BLaER1 treated with 17β-estradiol and CSF1 and Interleukin-3, amounts not matched to agents 10 nM and 100 nM (cell line): ENCODE data around the gene TNNI3K.

Source experiments
- H3K27ac ChIP-seq, 11 experiments: shearing (Covaris generic); formaldehyde crosslinking; 2 replicates each; pipeline ENCODE4 v1.8.1; 2022
- H3K27me3 ChIP-seq, 11 experiments: shearing (Covaris generic); formaldehyde crosslinking; 2 replicates each; pipeline ENCODE4 v1.8.1; 2022
- H3K36me3 ChIP-seq, 11 experiments: shearing (Covaris generic); formaldehyde crosslinking; 2 replicates each; pipeline ENCODE4 v1.8.1; 2022
- H3K4me1 ChIP-seq, 10 experiments: shearing (Covaris generic); formaldehyde crosslinking; 2 replicates each; pipeline ENCODE4 v1.8.1; 2022
- H3K4me2 ChIP-seq, 11 experiments: shearing (Covaris generic); formaldehyde crosslinking; 2 replicates each; pipeline ENCODE4 v1.8.1; 2022
- H3K4me3 ChIP-seq, 10 experiments: shearing (Covaris generic); formaldehyde crosslinking; 2 replicates each; pipeline ENCODE4 v1.8.1; 2022
- H3K9ac ChIP-seq, 11 experiments: shearing (Covaris generic); formaldehyde crosslinking; 2 replicates each; pipeline ENCODE4 v1.8.1; 2022
- H3K9me3 ChIP-seq, 11 experiments: shearing (Covaris generic); formaldehyde crosslinking; replicated peaks in 1 of 11; 2 replicates each; pipeline ENCODE4 v1.8.1; 2022
- H4K20me1 ChIP-seq, 11 experiments: shearing (Covaris generic); formaldehyde crosslinking; 2 replicates each; pipeline ENCODE4 v1.8.1; 2022
- Cebpa-rat ChIP-seq, 11 experiments: shearing (Covaris generic); IDR thresholded peaks; 2 replicates each; pipeline ENCODE4 v1.8.1; 2022

TNNI3K gene

DNA sequence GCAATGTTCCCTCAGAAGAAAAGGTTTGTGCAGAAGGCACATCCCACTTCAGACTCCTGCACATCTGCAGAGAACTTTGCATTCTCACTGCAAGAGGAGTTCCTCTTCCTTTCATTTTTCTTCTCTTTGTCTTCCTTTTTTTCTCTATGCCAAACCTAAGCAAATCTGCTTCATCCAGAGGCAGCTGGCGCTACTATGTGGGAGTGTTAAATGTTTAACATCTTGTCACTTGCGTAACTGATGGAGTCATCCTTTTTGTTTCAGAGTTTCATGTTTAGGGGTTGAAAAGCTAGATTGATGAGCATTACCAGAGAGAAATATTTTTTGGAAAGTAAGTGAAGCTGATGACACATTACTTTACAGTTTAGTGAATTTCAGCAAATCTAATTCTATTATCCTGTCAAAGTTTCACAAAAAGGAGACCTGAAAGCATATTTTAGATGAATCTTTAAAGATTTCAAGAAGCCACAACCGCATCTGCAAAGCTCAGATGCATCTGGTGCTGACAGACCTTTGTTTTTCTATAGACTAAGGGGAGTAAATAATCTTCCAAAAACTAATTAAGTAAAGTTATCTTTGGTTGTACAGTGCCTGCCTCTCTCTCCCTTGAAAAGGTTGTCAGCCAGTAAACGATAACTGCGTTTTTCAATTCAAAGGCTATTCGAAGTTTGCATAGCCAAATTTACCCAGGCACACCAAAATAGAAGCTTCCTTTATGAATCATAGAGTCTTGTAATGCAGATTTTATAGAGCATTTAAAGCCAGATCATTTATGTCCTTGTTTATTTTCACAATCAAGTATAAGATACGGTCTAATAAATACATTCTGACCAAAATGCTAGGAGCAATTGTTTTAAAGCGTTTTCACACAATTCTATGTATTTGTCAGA is 278.5 kb downstream of the TNNI3K start:
- no peak overlapping the region for H3K4me3 ChIP-seq
- H3K27ac ChIP-seq = no peak overlapping the region
- H3K36me3 ChIP-seq = no peaks in the 10 kb centered on the region
- no peaks in the 10 kb centered on the region for H4K20me1 ChIP-seq
- peak overlapping the region in 2 of 11 experiments; percentile 31 to 45; a peak in 4 of 22 replicates for H3K4me2 ChIP-seq
- H3K4me1 ChIP-seq = peaks cover 0 to 20% (median 0%) of the 10 kb centered on the region in 10 experiments; a peak in 4 of 20 replicates
- no peaks in the 10 kb centered on the region for H3K27me3 ChIP-seq
- no peak overlapping the region for H3K9ac ChIP-seq
- no peaks in the 10 kb centered on the region for H3K9me3 ChIP-seq
- TF ChIP-seq Cebpa-rat (IDR thresholded peaks at IDR 0.05) = no peak

DNA sequence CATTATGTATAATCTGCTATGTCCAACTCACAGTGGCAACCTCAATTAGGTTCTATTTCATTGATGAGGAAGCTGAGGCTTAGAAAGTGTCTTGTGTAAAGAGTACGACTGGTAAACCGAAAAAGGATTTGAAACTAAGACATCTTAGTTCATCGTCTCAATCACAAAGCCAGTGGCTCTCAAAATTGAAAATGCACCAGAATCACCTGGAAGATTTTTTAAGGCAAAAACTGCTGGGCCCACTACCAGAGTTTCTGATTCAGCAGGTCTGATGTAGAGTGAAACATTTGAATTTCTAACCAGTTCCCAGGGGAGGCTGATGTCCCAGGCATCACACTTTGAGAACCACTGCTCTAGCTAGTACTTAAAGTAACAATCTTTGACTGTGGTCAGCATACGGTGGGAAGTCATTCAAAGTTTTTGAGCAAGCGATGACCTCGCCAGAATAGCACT is 282.4 kb downstream of the TNNI3K start:
- no peaks in the 10 kb centered on the region for H3K36me3 ChIP-seq
- H3K4me2 ChIP-seq = no peak overlapping the region
- no peaks in the 10 kb centered on the region for H3K27me3 ChIP-seq
- no peak overlapping the region for H3K4me3 ChIP-seq
- peaks cover 0 to 19% (median 0%) of the 10 kb centered on the region in 10 experiments; a peak in 4 of 20 replicates for H3K4me1 ChIP-seq
- TF ChIP-seq Cebpa-rat (IDR thresholded peaks at IDR 0.05) = no peak
- no peak overlapping the region for H3K27ac ChIP-seq
- no peaks in the 10 kb centered on the region for H4K20me1 ChIP-seq
- no peaks in the 10 kb centered on the region for H3K9me3 ChIP-seq
- no peak overlapping the region for H3K9ac ChIP-seq

DNA sequence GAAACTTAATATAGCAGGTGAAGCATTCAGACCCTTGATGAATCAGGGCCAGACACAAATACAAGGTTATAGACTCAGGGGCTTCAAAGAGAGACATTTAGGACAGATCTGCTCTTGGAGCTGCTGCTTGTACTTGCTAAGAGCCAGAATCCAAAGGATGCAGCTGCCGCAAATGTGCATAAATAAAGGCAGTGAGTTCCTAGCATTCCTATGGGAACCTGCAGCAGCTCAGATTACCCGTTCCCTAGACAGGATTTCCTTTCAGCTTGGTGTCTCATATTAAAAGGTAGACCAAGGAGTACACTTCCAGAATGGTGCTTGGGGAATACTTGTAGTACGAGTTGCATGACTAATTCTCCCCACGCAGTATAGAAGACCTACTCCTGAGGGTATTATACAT is 287.0 kb downstream of the TNNI3K start:
- Histone ChIP-seq H3K9me3 (no peaks in the 10 kb centered on the region), H3K9ac (no peak overlapping the region), H3K27ac (no peak overlapping the region), H4K20me1 (no peaks in the 10 kb centered on the region), H3K4me1 (0 out of 20 replicates have a peak, but pooled peaks cover 0 to 3% (median 0%) of the 10 kb centered on the region in 10 experiments), H3K4me3 (no peak overlapping the region), H3K4me2 (no peak overlapping the region), H3K36me3 (no peaks in the 10 kb centered on the region), H3K27me3 (no peaks in the 10 kb centered on the region)
- TF ChIP-seq Cebpa-rat (IDR thresholded peaks at IDR 0.05) = no peak

- no peaks in the 10 kb centered on the region for H3K27me3 ChIP-seq
- no peak overlapping the region for H3K27ac ChIP-seq
- 0 out of 20 replicates have a peak, but pooled peaks cover 0 to 3% (median 0%) of the 10 kb centered on the region in 10 experiments for H3K4me1 ChIP-seq
- H3K4me3 ChIP-seq = no peak overlapping the region
- H3K9me3 ChIP-seq = no peaks in the 10 kb centered on the region
- TF ChIP-seq Cebpa-rat (IDR thresholded peaks at IDR 0.05) = no peak
- no peak overlapping the region for H3K4me2 ChIP-seq
- H3K36me3 ChIP-seq = no peaks in the 10 kb centered on the region
- H4K20me1 ChIP-seq = no peaks in the 10 kb centered on the region
- no peak overlapping the region for H3K9ac ChIP-seq
Observed at GRCh38 chr1:74523873-74524480, 288.8 kb downstream of the TNNI3K start.

GRCh38 chr1:74526708-74527107 is 291.5 kb downstream of the TNNI3K start:
- Histone ChIP-seq H4K20me1 (no peaks in the 10 kb centered on the region), H3K36me3 (no peaks in the 10 kb centered on the region), H3K27ac (no peak overlapping the region), H3K4me3 (no peak overlapping the region), H3K27me3 (no peaks in the 10 kb centered on the region), H3K9ac (no peak overlapping the region), H3K4me2 (no peak overlapping the region), H3K9me3 (no peaks in the 10 kb centered on the region), H3K4me1 (0 out of 20 replicates have a peak, but pooled peaks cover 0 to 3% (median 0%) of the 10 kb centered on the region in 10 experiments)
- TF ChIP-seq Cebpa-rat (IDR thresholded peaks at IDR 0.05) = no peak

DNA sequence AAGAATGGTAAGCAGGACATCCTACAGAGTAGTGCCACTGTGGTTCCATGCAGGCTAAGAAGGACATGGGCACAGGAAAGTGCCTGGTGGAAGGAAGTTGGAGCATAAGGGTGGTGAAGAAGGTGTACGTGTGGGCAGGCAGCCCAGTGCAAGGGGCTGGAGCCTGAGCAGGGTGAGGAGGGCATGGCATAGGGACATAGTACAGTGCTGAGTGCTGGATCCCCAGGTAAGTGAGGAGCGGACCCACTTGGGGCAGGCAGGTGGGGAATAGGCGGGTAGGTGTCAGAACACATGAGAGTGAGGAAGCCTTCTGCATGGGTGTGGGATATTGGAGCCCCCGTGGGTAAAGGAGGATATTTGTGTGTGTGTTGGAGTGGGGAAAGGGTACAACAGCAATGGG is 292.9 kb downstream of the TNNI3K start:
- H3K27me3 ChIP-seq = no peaks in the 10 kb centered on the region
- H3K4me2 ChIP-seq = no peak overlapping the region
- H3K36me3 ChIP-seq = no peaks in the 10 kb centered on the region
- H3K9me3 ChIP-seq = no peaks in the 10 kb centered on the region
- no peak overlapping the region for H3K27ac ChIP-seq
- H3K9ac ChIP-seq = no peak overlapping the region
- H3K4me1 ChIP-seq = 0 out of 20 replicates have a peak, but pooled peaks cover 0 to 3% (median 0%) of the 10 kb centered on the region in 10 experiments
- H3K4me3 ChIP-seq = no peak overlapping the region
- no peak for TF ChIP-seq Cebpa-rat (IDR thresholded peaks at IDR 0.05)
- no peaks in the 10 kb centered on the region for H4K20me1 ChIP-seq

- Histone ChIP-seq H3K9ac (no peak overlapping the region), H3K27me3 (no peaks in the 10 kb centered on the region), H3K4me2 (no peak overlapping the region), H3K4me3 (no peak overlapping the region), H3K27ac (no peak overlapping the region), H3K36me3 (no peaks in the 10 kb centered on the region), H4K20me1 (no peaks in the 10 kb centered on the region), H3K4me1 (0 out of 20 replicates have a peak, but pooled peaks cover 0 to 3% (median 0%) of the 10 kb centered on the region in 10 experiments), H3K9me3 (no peaks in the 10 kb centered on the region)
- no peak for TF ChIP-seq Cebpa-rat (IDR thresholded peaks at IDR 0.05)
Observed at GRCh38 chr1:74530892-74531291, 295.7 kb downstream of the TNNI3K start.

GRCh38 chr1:74531796-74532195 is 296.6 kb downstream of the TNNI3K start:
- no peak overlapping the region for H3K4me3 ChIP-seq
- H3K4me1 ChIP-seq = 0 out of 20 replicates have a peak, but pooled peaks cover 0 to 3% (median 0%) of the 10 kb centered on the region in 10 experiments
- no peak overlapping the region for H3K4me2 ChIP-seq
- H3K27me3 ChIP-seq = no peaks in the 10 kb centered on the region
- TF ChIP-seq Cebpa-rat (IDR thresholded peaks at IDR 0.05) = no peak
- H3K9ac ChIP-seq = no peak overlapping the region
- H4K20me1 ChIP-seq = no peaks in the 10 kb centered on the region
- H3K36me3 ChIP-seq = no peaks in the 10 kb centered on the region
- no peak overlapping the region for H3K27ac ChIP-seq
- H3K9me3 ChIP-seq = no peaks in the 10 kb centered on the region

DNA sequence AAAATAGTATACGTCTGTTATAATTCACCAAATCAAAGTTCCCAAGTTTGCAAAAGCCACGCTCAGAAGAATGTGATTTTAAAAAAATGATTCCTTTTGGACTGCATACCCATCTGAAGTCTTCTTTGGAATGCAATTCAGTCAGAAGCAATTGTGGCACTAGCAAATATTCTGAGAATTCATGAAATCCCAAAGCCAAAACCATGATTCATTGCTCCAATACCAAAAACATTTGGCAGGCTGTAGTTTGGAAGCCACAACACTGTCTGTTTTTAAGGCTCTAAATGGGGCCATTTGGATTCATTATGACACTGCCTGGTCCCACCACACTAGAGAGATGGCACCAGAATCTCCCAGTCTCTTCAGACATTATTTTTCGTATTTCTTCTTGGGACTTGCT is 299.1 kb downstream of the TNNI3K start:
- Histone ChIP-seq H3K9me3 (no peaks in the 10 kb centered on the region), H3K27me3 (no peaks in the 10 kb centered on the region), H3K4me3 (no peak overlapping the region), H3K4me2 (no peak overlapping the region), H3K9ac (no peak overlapping the region), H4K20me1 (no peaks in the 10 kb centered on the region), H3K27ac (no peak overlapping the region), H3K4me1 (no peaks in the 10 kb centered on the region), H3K36me3 (no peaks in the 10 kb centered on the region)
- TF ChIP-seq Cebpa-rat (IDR thresholded peaks at IDR 0.05) = no peak
